Muscle layer of colon (tissue), 2 donors: ENCODE data around the gene PRSS33.

Source experiments
- H3K27ac ChIP-seq: one replicate; pipeline ENCODE4 v1.7.0; 2013; ENCODE audit warnings: low read depth, mild to moderate bottlenecking, low read length, moderate library complexity
- H3K27me3 ChIP-seq, 2 donors: one replicate each; pipeline ENCODE4 v1.7.0; 2013; ENCODE audit warnings: low read length in 2 of 2, mild to moderate bottlenecking in 2 of 2; ENCODE audit not compliant: insufficient read depth in 2 of 2, control insufficient read depth in 1 of 2
- H3K36me3 ChIP-seq: one replicate; pipeline ENCODE4 v1.7.0; 2013; ENCODE audit warnings: mild to moderate bottlenecking, low read length; ENCODE audit not compliant: insufficient read depth
- H3K4me1 ChIP-seq: one replicate; pipeline ENCODE4 v1.7.0; 2013; ENCODE audit warnings: mild to moderate bottlenecking, low read length; ENCODE audit not compliant: insufficient read depth
- H3K4me3 ChIP-seq, 2 donors: one replicate each; pipeline ENCODE4 v1.7.0; 2013; ENCODE audit warnings: low read length in 2 of 2, low read depth in 1 of 2, mild to moderate bottlenecking in 1 of 2, moderate library complexity in 1 of 2
- H3K9ac ChIP-seq: one replicate; pipeline ENCODE4 v1.7.0; 2013; ENCODE audit warnings: low read length
- H3K9me3 ChIP-seq: one replicate; pipeline ENCODE4 v1.7.0; 2013; ENCODE audit warnings: mild to moderate bottlenecking, low read length
- donor health status: abdominal sarcoma.
- donor health status: Adenocarcinoma of cecum.

The PRSS33 gene

GRCh38 chr16:2779978-2780898, 7.1 kb downstream of the PRSS33 start:
- Histone ChIP-seq H3K36me3 (peaks cover 5% of the 10 kb centered on the region), H3K4me3 (no peak overlapping the region), H3K9me3 (no peaks in the 10 kb centered on the region), H3K9ac (no peak overlapping the region), H3K27ac (no peak overlapping the region), H3K27me3 (peaks cover 8 to 13% of the 10 kb centered on the region in 2 donors), H3K4me1 (peaks cover 21% of the 10 kb centered on the region)

GRCh38 chr16:2779151-2779920, 8.0 kb downstream of the PRSS33 start:
- H3K27me3 ChIP-seq: peaks cover 0 to 4% of the 10 kb centered on the region in 2 donors
- H3K27ac ChIP-seq: no peak overlapping the region
- H3K9ac ChIP-seq: no peak overlapping the region
- peaks cover 25% of the 10 kb centered on the region for H3K4me1 ChIP-seq
- H3K4me3 ChIP-seq: no peak overlapping the region
- H3K36me3 ChIP-seq: peaks cover 14% of the 10 kb centered on the region
- H3K9me3 ChIP-seq: no peaks in the 10 kb centered on the region

- Histone ChIP-seq H3K9ac (no peak overlapping the region), H3K4me1 (peaks cover 25% of the 10 kb centered on the region), H3K36me3 (peaks cover 21% of the 10 kb centered on the region), H3K9me3 (no peaks in the 10 kb centered on the region), H3K27me3 (no peaks in the 10 kb centered on the region), H3K27ac (peak overlapping the region; percentile 95), H3K4me3 (peak overlapping the region; percentile 79 to 95)
Observed at GRCh38 chr16:2778630-2778958, 8.8 kb downstream of the PRSS33 start.

DNA sequence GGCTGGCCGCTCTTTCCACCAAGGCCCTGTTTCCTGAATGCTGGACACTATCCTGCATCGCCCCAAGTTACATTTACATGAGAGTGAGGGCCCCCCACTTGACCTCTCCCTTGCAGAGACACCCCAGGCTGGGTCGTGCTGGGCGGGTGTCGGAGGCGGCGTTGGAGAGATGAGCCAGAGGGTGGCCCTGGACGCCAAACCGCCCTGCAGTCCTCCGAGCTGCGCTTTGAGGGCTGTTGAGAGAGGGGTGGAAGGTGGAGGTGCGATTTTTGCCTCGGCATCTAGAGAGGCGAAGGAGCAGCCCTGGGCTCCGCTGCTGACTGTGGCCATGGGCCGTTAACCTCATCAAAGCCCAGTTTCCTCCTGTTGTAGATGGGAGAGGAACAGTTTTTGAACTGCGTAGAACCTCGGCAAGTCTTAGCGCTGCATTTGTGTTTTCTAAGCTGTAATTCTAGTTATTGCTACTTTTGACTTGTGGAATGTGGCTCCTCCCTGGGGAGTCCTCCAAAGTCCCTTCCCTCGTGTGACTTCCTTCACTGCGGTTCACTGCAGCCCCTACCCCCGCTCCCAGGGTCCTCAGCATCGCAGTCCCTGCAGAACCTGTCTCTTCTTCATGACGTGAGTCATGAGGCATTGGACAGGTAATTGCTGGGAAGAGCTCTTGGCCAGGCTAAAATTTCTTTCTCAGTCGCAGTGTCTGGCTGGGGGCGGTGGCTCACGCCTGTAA, 9.3 kb downstream of the PRSS33 start:
- Histone ChIP-seq H3K27me3 (no peaks in the 10 kb centered on the region), H3K9me3 (no peaks in the 10 kb centered on the region), H3K4me3 (peak overlapping the region; percentile 79 to 95), H3K36me3 (peaks cover 26% of the 10 kb centered on the region), H3K9ac (peak overlapping the region; percentile 83), H3K4me1 (peaks cover 25% of the 10 kb centered on the region), H3K27ac (peak overlapping the region; percentile 95)

GRCh38 chr16:2777231-2777902, 10.0 kb downstream of the PRSS33 start, which contains the start of gene ELOB:
Gene ELOB, minus strand, starts transcription at chr16:2777280. Its CDS starts 41 bp downstream, at chr16:2777239.
- Histone ChIP-seq H3K36me3 (peaks cover 31% of the 10 kb centered on the region), H3K9ac (peak within 1 kb of the TSS; percentile 83), H3K27me3 (no peaks in the 10 kb centered on the region), H3K4me1 (peaks cover 25% of the 10 kb centered on the region), H3K27ac (peak within 1 kb of the TSS; percentile 95), H3K4me3 (peak within 1 kb of the TSS; percentile 79 to 95), H3K9me3 (no peaks in the 10 kb centered on the region)

- peaks cover 28% of the 10 kb centered on the region for H3K4me1 ChIP-seq
- H3K9ac ChIP-seq: peak overlapping the region; percentile 69
- peak overlapping the region; percentile 66 to 85 for H3K4me3 ChIP-seq
- peak overlapping the region; percentile 88 for H3K27ac ChIP-seq
- H3K9me3 ChIP-seq: no peaks in the 10 kb centered on the region
- H3K27me3 ChIP-seq: no peaks in the 10 kb centered on the region
- H3K36me3 ChIP-seq: peaks cover 39% of the 10 kb centered on the region
Observed at GRCh38 chr16:2776500-2777139, 10.7 kb downstream of the PRSS33 start.

DNA sequence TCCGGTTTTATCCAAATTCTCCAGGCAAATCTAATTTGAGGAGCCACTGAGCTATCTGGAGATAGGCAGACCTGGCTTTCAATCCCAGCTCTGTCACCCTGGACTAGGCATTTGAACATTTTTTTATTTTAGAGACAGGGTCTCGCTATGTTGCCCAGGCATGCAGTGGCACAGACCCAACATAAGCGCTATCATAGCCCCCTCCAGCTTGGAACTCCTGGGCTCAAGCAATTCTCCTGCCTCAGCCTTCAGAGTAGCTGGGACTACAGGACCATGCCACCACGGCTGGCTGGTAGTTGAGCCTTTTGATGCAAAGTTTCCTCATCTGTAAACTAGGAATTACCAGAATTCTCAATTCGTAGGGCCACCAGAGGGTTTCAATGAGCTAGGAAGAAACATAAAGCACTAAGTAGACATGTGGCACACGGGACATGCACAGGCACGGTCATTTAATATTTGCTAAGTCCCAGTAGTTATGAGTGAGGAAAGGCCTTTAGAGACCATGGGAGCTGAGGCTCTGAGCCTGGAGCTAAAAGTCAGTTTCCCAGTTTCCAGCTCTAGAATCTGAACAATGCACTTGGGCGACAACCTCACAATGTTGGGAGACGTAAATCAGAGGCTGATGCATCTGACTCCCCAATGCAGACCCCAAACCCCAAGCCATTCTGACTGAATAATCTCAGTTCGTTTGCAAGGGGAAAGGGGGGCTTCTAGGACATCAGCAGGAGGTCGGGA, 11.4 kb downstream of the PRSS33 start:
- H3K27me3 ChIP-seq: no peaks in the 10 kb centered on the region
- peaks cover 32% of the 10 kb centered on the region for H3K4me1 ChIP-seq
- peaks cover 46% of the 10 kb centered on the region for H3K36me3 ChIP-seq
- peak overlapping the region; percentile 69 for H3K9ac ChIP-seq
- H3K27ac ChIP-seq: peak overlapping the region; percentile 88
- no peaks in the 10 kb centered on the region for H3K9me3 ChIP-seq
- H3K4me3 ChIP-seq: peak overlapping the region; percentile 66 to 85

GRCh38 chr16:2775131-2775716, 12.1 kb downstream of the PRSS33 start:
- Histone ChIP-seq H3K27me3 (no peaks in the 10 kb centered on the region), H3K9me3 (no peaks in the 10 kb centered on the region), H3K4me3 (peak overlapping the region in 1 of 2 donors; percentile 85), H3K4me1 (peaks cover 32% of the 10 kb centered on the region), H3K9ac (no peak overlapping the region), H3K27ac (no peak overlapping the region), H3K36me3 (peaks cover 53% of the 10 kb centered on the region)

DNA sequence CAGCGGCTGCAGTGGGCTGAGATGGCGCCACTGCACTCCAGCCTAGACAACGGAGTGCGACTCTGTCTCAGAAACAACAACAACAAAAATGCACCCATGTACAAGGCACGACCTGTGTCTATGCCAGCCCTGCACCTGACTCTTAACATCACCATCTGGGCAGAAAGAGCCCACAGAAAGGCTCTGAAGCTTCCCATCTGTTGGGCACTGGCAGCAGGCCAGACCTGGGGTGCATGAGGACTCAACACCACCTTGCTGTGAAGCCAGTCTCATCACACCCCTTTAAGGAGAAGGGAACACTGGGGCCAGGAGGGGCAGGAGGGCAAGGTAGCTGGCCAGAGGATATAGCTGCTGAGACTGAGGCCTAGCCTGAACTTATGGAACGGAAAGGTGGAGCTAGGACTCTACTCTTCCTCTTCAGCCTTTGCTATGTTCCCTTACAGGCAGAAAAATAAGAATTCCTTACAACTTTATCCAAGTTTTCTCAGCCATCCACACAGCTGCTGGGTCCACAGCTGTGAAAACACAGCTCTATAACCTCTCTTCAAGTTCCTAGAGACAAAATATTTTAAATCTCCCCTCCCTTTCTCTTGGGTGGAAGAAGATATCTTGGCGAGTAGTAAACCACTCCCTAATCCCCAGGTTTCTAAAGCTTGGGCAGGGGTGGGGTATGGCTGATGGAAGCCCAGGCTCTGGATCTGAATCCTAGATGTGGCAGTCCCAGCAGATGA, 13.0 kb downstream of the PRSS33 start:
- no peak overlapping the region for H3K27ac ChIP-seq
- no peak overlapping the region for H3K9ac ChIP-seq
- no peaks in the 10 kb centered on the region for H3K27me3 ChIP-seq
- no peak overlapping the region for H3K4me3 ChIP-seq
- no peaks in the 10 kb centered on the region for H3K9me3 ChIP-seq
- peaks cover 62% of the 10 kb centered on the region for H3K36me3 ChIP-seq
- peaks cover 32% of the 10 kb centered on the region for H3K4me1 ChIP-seq
